ENCODE measurements around the gene CNPY1. TPM values are rescaled to one million over a fixed set of nuclear protein-coding genes. Genes with fewer than 3 reads are reported as not detected.

The CNPY1 gene
- total RNA-seq, 1 donor from 2014 or later, result not detected

GRCh38 chr7:155506854-155507337 is 39.5 kb downstream of the CNPY1 start:
- H3K4me1 Mint-ChIP-seq, result peaks cover 13% of the 10 kb centered on the region

GRCh38 chr7:155505422-155505793 is 41.0 kb downstream of the CNPY1 start:
- no peak overlapping the region for H3K27ac Mint-ChIP-seq
- H3K4me1 Mint-ChIP-seq, result peaks cover 12% of the 10 kb centered on the region
- peaks cover 8% of the 10 kb centered on the region for H3K9me3 Mint-ChIP-seq
- ATAC-seq (ENCODE audit: low read depth), result no peak
- TF ChIP-seq CTCF (IDR thresholded peaks at IDR 0.05), result no peak
- H3K4me3 Mint-ChIP-seq, result no peak overlapping the region
- intact Hi-C loops (cut with micrococcal nuclease), result no loop called here
- peaks cover 71% of the 10 kb centered on the region for H3K27me3 Mint-ChIP-seq
- ChIA-PET POLR2A (no interaction called here), CTCF (no interaction called here)
- no peaks in the 10 kb centered on the region for H3K36me3 Mint-ChIP-seq (ENCODE audit: low read depth)
- no peak for DNase-seq

More at GRCh38 chr7:155506854-155507337, 39.5 kb downstream of the CNPY1 start:
- CTCF ChIA-PET, result no interaction called here
- ATAC-seq (ENCODE audit: low read depth) (no peak), DNase-seq (no peak)
- no peak for TF ChIP-seq CTCF (IDR thresholded peaks at IDR 0.05)
- H3K27ac Mint-ChIP-seq, result no peak overlapping the region
- peaks cover 8% of the 10 kb centered on the region for H3K9me3 Mint-ChIP-seq
- H3K4me3 Mint-ChIP-seq, result no peak overlapping the region
- POLR2A ChIA-PET, result interaction anchor here (0.6 kb wide), 2 partner anchors 15 to 134 kb away, joined by 4 to 6 read pairs; no protein-coding TSS in a partner anchor
- intact Hi-C loops (cut with micrococcal nuclease), result loop anchor here (1.0 kb wide), 1 partner anchor 26 kb away; no protein-coding TSS in a partner anchor
- H3K27me3 Mint-ChIP-seq, result peaks cover 68% of the 10 kb centered on the region
- H3K36me3 Mint-ChIP-seq (ENCODE audit: low read depth), result no peaks in the 10 kb centered on the region

GRCh38 chr7:155497149-155497901 is 49.0 kb downstream of the CNPY1 start:
- ATAC-seq (ENCODE audit: low read depth) (no peak), DNase-seq (no peak)
- no peaks in the 10 kb centered on the region for H3K9me3 Mint-ChIP-seq
- ChIA-PET CTCF (no interaction called here), POLR2A (no interaction called here)
- peaks cover 37% of the 10 kb centered on the region for H3K27me3 Mint-ChIP-seq
- no peaks in the 10 kb centered on the region for H3K4me1 Mint-ChIP-seq
- H3K4me3 Mint-ChIP-seq, result no peak overlapping the region
- H3K27ac Mint-ChIP-seq, result no peak overlapping the region
- intact Hi-C loops (cut with micrococcal nuclease), result loop anchor here (10.0 kb wide), 1 partner anchor 303 kb away; no protein-coding TSS in a partner anchor
- TF ChIP-seq CTCF (IDR thresholded peaks at IDR 0.05), result no peak
- no peaks in the 10 kb centered on the region for H3K36me3 Mint-ChIP-seq (ENCODE audit: low read depth)

GRCh38 chr7:155496267-155497005 is 49.9 kb downstream of the CNPY1 start:
- no peak for DNase-seq
- no peak for TF ChIP-seq CTCF (IDR thresholded peaks at IDR 0.05)
- H3K27ac Mint-ChIP-seq, result no peak overlapping the region
- no peak overlapping the region for H3K4me3 Mint-ChIP-seq
- no peaks in the 10 kb centered on the region for H3K36me3 Mint-ChIP-seq (ENCODE audit: low read depth)
- peaks cover 34% of the 10 kb centered on the region for H3K27me3 Mint-ChIP-seq
- peaks cover 8% of the 10 kb centered on the region for H3K4me1 Mint-ChIP-seq
- CTCF ChIA-PET, result no interaction called here
- intact Hi-C loops (cut with micrococcal nuclease), result loop anchor here (10.0 kb wide), 1 partner anchor 302 kb away; no protein-coding TSS in a partner anchor
- POLR2A ChIA-PET, result no interaction called here
- no peak for ATAC-seq (ENCODE audit: low read depth)
- H3K9me3 Mint-ChIP-seq, result no peaks in the 10 kb centered on the region
